Left lung (tissue), 10 donors: ENCODE results near the gene PIH1D2. TPM values are rescaled to one million over a fixed set of nuclear protein-coding genes. Genes with fewer than 3 reads are reported as not detected.

Experiments
- ATAC-seq: fragments of 200-7000 bp; cut with Tn5 transposase; one replicate; pipeline ENCODE4 v1.9.1; 2020; ENCODE audit warnings: moderate library complexity
- DNase-seq, 4 donors: peaks; one replicate each; pipeline ENCODE4 v3.0.0-alpha.2; 2013 to 2020
- H3K27ac ChIP-seq, 2 donors: fragments of 200-600 bp; sonication (generic) in 1 of 2; one replicate each; pipeline versions ENCODE4 v1.5.0 to v1.8.0; 2020 to 2021
- H3K27me3 ChIP-seq, 2 donors: fragments of 200-600 bp; sonication (generic) in 1 of 2; one replicate each; pipeline versions ENCODE4 v1.5.0 to v1.8.0; 2020 to 2021
- H3K36me3 ChIP-seq, 2 donors: fragments of 200-600 bp; sonication (generic) in 1 of 2; one replicate each; pipeline versions ENCODE4 v1.5.0 to v1.8.0; 2020 to 2021
- H3K4me1 ChIP-seq, 2 donors: fragments of 200-600 bp; one replicate each; pipeline ENCODE4 v1.8.0; 2021
- H3K4me3 ChIP-seq, 2 donors: fragments of 200-600 bp; sonication (generic) in 1 of 2; one replicate each; pipeline versions ENCODE4 v1.5.0 to v1.8.0; 2020 to 2021; ENCODE audit warnings: mild to moderate bottlenecking in 1 of 2
- H3K9me3 ChIP-seq, 2 donors: fragments of 200-600 bp; sonication (generic) in 1 of 2; one replicate each; pipeline versions ENCODE4 v1.5.0 to v1.8.0; 2020 to 2021
- CTCF ChIP-seq, 2 donors: fragments of 200-600 bp; sonication (generic) in 1 of 2; IDR thresholded peaks; one replicate each; pipeline versions ENCODE4 v1.5.0 to v1.8.0; 2021; ENCODE audit warnings: antibody characterized with exemption in 2 of 2
- intact Hi-C, 2 donors: fragments of 100-400 bp; cut with DNase I; formaldehyde crosslinking; loops; one replicate each; pipeline versions ENCODE4 v1.11.2 to v1.14.2; 2022
- polyA plus RNA-seq, 6 donors: library from polyadenylated mRNA; unstranded; fragments of 120-200 nt; gene quantifications; one replicate each; pipeline ENCODE4 v1.2.1, GENCODE V29; 2013; ENCODE audit not compliant: insufficient read length in 6 of 6
- total RNA-seq, 2 donors: library from RNA; stranded (reverse); fragmentation: NEBNext Ultra II Directional; extraction: Animal tissue kit (Norgen Biotek cat#: 25700); gene quantifications; one replicate each; pipeline ENCODE4 v1.2.1, GENCODE V29; 2021
- donor health status: DM: no; HTN: yes; CAD: no.
- donor health status: DM: no; HTN: no; CAD: no.

The PIH1D2 gene
- total and polyA plus RNA-seq, 8 donors = 2.7 to 9.3 (median 6.7) TPM

GRCh38 chr11:112086422-112087191 lies 12.8 kb upstream of the PIH1D2 start, which contains the start of the genes SDHD and TIMM8B:
Gene SDHD, plus strand, starts transcription at chr11:112086873. Its CDS starts 35 bp downstream, at chr11:112086908.
Gene TIMM8B, minus strand, starts transcription at chr11:112086756. Its CDS starts 33 bp downstream, at chr11:112086723.
- ATAC-seq (peak; percentile 95), DNase-seq (peak; percentile 96 to 98 (median 96))
- peak within 1 kb of the TSS; percentile 46 to 78 for H3K27ac ChIP-seq
- H3K36me3 ChIP-seq = peaks cover 0 to 73% of the 10 kb centered on the region in 2 donors
- peak within 1 kb of the TSS; percentile 89 to 91 for H3K4me3 ChIP-seq
- intact Hi-C loops = no loop called here
- peaks cover 8 to 42% of the 10 kb centered on the region in 2 donors for H3K4me1 ChIP-seq
- no peak for TF ChIP-seq CTCF (IDR thresholded peaks at IDR 0.05)
- H3K9me3 ChIP-seq = no peaks in the 10 kb centered on the region
- no peaks in the 10 kb centered on the region for H3K27me3 ChIP-seq

GRCh38 chr11:112085822-112086421 lies 12.1 kb upstream of the PIH1D2 start:
- Histone ChIP-seq H3K4me3 (peak overlapping the region; percentile 89 to 91), H3K27me3 (no peaks in the 10 kb centered on the region), H3K4me1 (peaks cover 8 to 42% of the 10 kb centered on the region in 2 donors), H3K27ac (peak overlapping the region; percentile 46 to 78), H3K36me3 (peaks cover 0 to 73% of the 10 kb centered on the region in 2 donors), H3K9me3 (no peaks in the 10 kb centered on the region)
- DNase-seq = no peak
- peak; percentile 70 for ATAC-seq
- intact Hi-C loops = no loop called here
- no peak for TF ChIP-seq CTCF (IDR thresholded peaks at IDR 0.05)

- Histone ChIP-seq H3K9me3 (no peaks in the 10 kb centered on the region), H3K4me3 (no peak overlapping the region), H3K27ac (no peak overlapping the region), H3K36me3 (peaks cover 0 to 74% of the 10 kb centered on the region in 2 donors), H3K4me1 (peaks cover 6 to 17% of the 10 kb centered on the region in 2 donors), H3K27me3 (no peaks in the 10 kb centered on the region)
- intact Hi-C loops = no loop called here
- no peak for DNase-seq
- ATAC-seq = no peak
- no peak for TF ChIP-seq CTCF (IDR thresholded peaks at IDR 0.05)
Observed at GRCh38 chr11:112082729-112083128, 8.9 kb upstream of the PIH1D2 start.

- Histone ChIP-seq H3K9me3 (no peaks in the 10 kb centered on the region), H3K27ac (no peak overlapping the region), H3K36me3 (peaks cover 0 to 46% of the 10 kb centered on the region in 2 donors), H3K4me3 (no peak overlapping the region), H3K27me3 (no peaks in the 10 kb centered on the region), H3K4me1 (no peaks in the 10 kb centered on the region)
- intact Hi-C loops = no loop called here
- ATAC-seq (no peak), DNase-seq (no peak)
- no peak for TF ChIP-seq CTCF (IDR thresholded peaks at IDR 0.05)
Observed at GRCh38 chr11:112062923-112063322, 10.9 kb downstream of the PIH1D2 start.

GRCh38 chr11:112058103-112058502 lies 15.7 kb downstream of the PIH1D2 start:
- TF ChIP-seq CTCF (IDR thresholded peaks at IDR 0.05) = no peak
- no peak overlapping the region for H3K4me3 ChIP-seq
- intact Hi-C loops = no loop called here
- no peaks in the 10 kb centered on the region for H3K9me3 ChIP-seq
- peaks cover 4 to 69% of the 10 kb centered on the region in 2 donors for H3K36me3 ChIP-seq
- ATAC-seq (no peak), DNase-seq (no peak)
- H3K4me1 ChIP-seq = no peaks in the 10 kb centered on the region
- no peaks in the 10 kb centered on the region for H3K27me3 ChIP-seq
- no peak overlapping the region for H3K27ac ChIP-seq
